ENCODE data around the gene SDCCAG8.

DNA sequence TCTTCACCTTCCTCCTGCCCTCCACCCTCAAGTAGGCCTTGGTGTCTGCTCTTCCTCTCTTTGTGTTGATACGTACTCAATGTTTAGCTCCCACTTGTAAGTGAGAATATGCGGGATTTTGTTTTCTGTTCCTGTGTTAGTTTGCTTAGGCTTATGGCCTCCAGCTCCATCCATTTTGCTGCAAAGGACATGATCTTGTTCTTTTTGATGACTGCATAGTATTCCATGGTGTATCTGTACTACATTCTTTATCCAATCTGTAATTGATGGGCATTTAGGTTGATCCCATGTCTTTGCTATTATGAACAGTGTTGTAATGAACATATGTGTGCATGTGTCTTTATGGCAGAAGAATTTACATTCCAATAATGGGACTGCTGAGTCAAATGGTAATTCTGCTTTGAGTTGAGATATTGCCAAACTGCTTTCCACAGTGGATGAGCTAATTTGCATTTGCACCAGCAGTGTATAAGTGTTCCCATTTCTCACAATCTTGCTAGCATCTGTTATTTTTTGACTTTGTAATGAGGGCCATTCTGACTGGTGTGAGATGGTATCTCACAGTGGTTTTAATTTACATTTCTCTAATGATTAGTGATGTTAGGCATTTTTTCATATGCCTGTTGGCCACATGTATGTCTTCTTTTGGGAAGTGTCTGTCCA lies 272.7 kb downstream of the SDCCAG8 start:
- TF ChIP-seq POLR2AphosphoS5 (IDR thresholded peaks at IDR 0.05; ENCODE audit: low read depth, low read length) = no peak
- TF ChIP-seq, protein P1, sequence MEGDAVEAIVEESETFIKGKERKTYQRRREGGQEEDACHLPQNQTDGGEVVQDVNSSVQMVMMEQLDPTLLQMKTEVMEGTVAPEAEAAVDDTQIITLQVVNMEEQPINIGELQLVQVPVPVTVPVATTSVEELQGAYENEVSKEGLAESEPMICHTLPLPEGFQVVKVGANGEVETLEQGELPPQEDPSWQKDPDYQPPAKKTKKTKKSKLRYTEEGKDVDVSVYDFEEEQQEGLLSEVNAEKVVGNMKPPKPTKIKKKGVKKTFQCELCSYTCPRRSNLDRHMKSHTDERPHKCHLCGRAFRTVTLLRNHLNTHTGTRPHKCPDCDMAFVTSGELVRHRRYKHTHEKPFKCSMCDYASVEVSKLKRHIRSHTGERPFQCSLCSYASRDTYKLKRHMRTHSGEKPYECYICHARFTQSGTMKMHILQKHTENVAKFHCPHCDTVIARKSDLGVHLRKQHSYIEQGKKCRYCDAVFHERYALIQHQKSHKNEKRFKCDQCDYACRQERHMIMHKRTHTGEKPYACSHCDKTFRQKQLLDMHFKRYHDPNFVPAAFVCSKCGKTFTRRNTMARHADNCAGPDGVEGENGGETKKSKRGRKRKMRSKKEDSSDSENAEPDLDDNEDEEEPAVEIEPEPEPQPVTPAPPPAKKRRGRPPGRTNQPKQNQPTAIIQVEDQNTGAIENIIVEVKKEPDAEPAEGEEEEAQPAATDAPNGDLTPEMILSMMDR (IDR thresholded peaks at IDR 0.05; ENCODE audit: control extremely low read depth in 1 of 3, insufficient read depth in 1 of 3, low read depth in 1 of 3, low read length in 3 of 3) = no peak
- TF ChIP-seq, protein P2, sequence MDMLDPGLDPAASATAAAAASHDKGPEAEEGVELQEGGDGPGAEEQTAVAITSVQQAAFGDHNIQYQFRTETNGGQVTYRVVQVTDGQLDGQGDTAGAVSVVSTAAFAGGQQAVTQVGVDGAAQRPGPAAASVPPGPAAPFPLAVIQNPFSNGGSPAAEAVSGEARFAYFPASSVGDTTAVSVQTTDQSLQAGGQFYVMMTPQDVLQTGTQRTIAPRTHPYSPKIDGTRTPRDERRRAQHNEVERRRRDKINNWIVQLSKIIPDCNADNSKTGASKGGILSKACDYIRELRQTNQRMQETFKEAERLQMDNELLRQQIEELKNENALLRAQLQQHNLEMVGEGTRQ (IDR thresholded peaks at IDR 0.05; ENCODE audit: low read length) = no peak

Measured in H1 (cell line).